Stimulated activated naive CD4-positive, alpha-beta T cell treated with Interleukin-2 at 50 U/mL for 16 hours (primary cell): ENCODE results near the gene ANKRD13D.
A peak's percentile ranks its signal among the peaks of the same experiment; 100 is the strongest.

Experiments used
- DNase-seq: peaks from one replicate; lab custom pipeline; 2025; lab: John Stamatoyannopoulos, UW

The ANKRD13D gene

GRCh38 chr11:67261946-67262681 lies 27.0 kb upstream of the ANKRD13D start:
- DNase-seq, result no peak

GRCh38 chr11:67262731-67263675 lies 26.1 kb upstream of the ANKRD13D start:
- DNase-seq, result peak; percentile 69

GRCh38 chr11:67264260-67264659 lies 24.8 kb upstream of the ANKRD13D start:
- no peak for DNase-seq

GRCh38 chr11:67264877-67265632 lies 24.0 kb upstream of the ANKRD13D start:
- DNase-seq, result no peak

- peak; percentile 73 for DNase-seq
Observed at GRCh38 chr11:67265633-67266448, 23.3 kb upstream of the ANKRD13D start.

- peak; percentile 35 for DNase-seq
Observed at GRCh38 chr11:67266449-67267187, 22.5 kb upstream of the ANKRD13D start, which contains the start of gene GRK2. Gene GRK2 (plus strand): TSS chr11:67266473. CDS start chr11:67266700, 227 bp downstream.

- DNase-seq, result peak; percentile 41
Observed at GRCh38 chr11:67267188-67268080, 21.7 kb upstream of the ANKRD13D start.

- peak; percentile 63 for DNase-seq
Observed at GRCh38 chr11:67268081-67268961, 20.8 kb upstream of the ANKRD13D start.

GRCh38 chr11:67268962-67269268 lies 20.2 kb upstream of the ANKRD13D start:
- no peak for DNase-seq

- no peak for DNase-seq
Observed at GRCh38 chr11:67269401-67270255, 19.5 kb upstream of the ANKRD13D start.

- no peak for DNase-seq
Observed at GRCh38 chr11:67270256-67271204, 18.6 kb upstream of the ANKRD13D start.

- no peak for DNase-seq
Observed at GRCh38 chr11:67271205-67271540, 17.9 kb upstream of the ANKRD13D start.

GRCh38 chr11:67271541-67272284 lies 17.4 kb upstream of the ANKRD13D start:
- peak; percentile 55 for DNase-seq

GRCh38 chr11:67272327-67273259 lies 16.5 kb upstream of the ANKRD13D start:
- peak; percentile 16 for DNase-seq
